K562 (cell line): ENCODE results near the gene ZC3H15. TPM values are rescaled to one million over a fixed set of nuclear protein-coding genes. Genes with fewer than 3 reads are reported as not detected.

ENCODE experiments used
- ATF3 ChIP-seq, 2 experiments: fragments of 450-650 bp in 1 of 2; sonication (generic) in 1 of 2; formaldehyde crosslinking in 1 of 2; IDR thresholded peaks in 1 of 2; conservative IDR thresholded peaks in 1 of 2; 2 replicates each; pipeline versions ENCODE4 v1.6.1 to v1.8.1; 2016 to 2023; ENCODE audit warnings: mild to moderate bottlenecking in 2 of 2, moderate library complexity in 2 of 2, inconsistent platforms in 1 of 2, missing genetic modification reagents in 1 of 2
- CCNT2 ChIP-seq: IDR thresholded peaks from 2 replicates; pipeline ENCODE4 v1.6.1; 2011; ENCODE audit warnings: borderline replicate concordance, low read depth, mild to moderate bottlenecking, moderate library complexity, mixed read lengths, low read length; ENCODE audit not compliant: insufficient read length; ENCODE audit errors: extremely low read depth
- ESRRA ChIP-seq: fragments of 450-650 bp; IDR thresholded peaks from 2 replicates; pipeline ENCODE4 v1.6.1; 2014; ENCODE audit warnings: low read depth, mild to moderate bottlenecking, moderate library complexity, borderline replicate concordance
- HDAC6 ChIP-seq: IDR thresholded peaks from 2 replicates; pipeline ENCODE4 v1.6.1; 2012; ENCODE audit warnings: low read depth, mild to moderate bottlenecking, control low read depth, inconsistent platforms, low read length, moderate library complexity
- HSF4 ChIP-seq: fragments of 250-450 bp; sonication (Bioruptor Pico); IDR thresholded peaks from 2 replicates; pipeline ENCODE4 v2.1.2; 2022; ENCODE audit warnings: mild to moderate bottlenecking, moderate library complexity, borderline replicate concordance
- ILK ChIP-seq: fragments of 450-650 bp; IDR thresholded peaks from 2 replicates; pipeline ENCODE4 v1.6.1; 2016; ENCODE audit warnings: missing genetic modification characterization, low read depth, mild to moderate bottlenecking, missing compliant biosample characterization, moderate library complexity, borderline replicate concordance
- JUND ChIP-seq, 2 experiments: IDR thresholded peaks; 2 replicates in 1 of 2; 3 replicates in 1 of 2; pipeline ENCODE4 v1.6.1; 2011; ENCODE audit warnings: borderline replicate concordance in 2 of 2, low read depth in 2 of 2, low read length in 2 of 2, improper control_type of control experiment in 1 of 2, missing biosample characterization in 1 of 2, missing genetic modification characterization in 1 of 2, missing genetic modification reagents in 1 of 2
- KDM5B ChIP-seq: fragments of 200-600 bp; sonication (generic); IDR thresholded peaks from 2 replicates; pipeline ENCODE4 v1.6.1; 2012; ENCODE audit warnings: low read depth, mild to moderate bottlenecking, moderate library complexity, low read length, control low read depth, inconsistent platforms; ENCODE audit not compliant: insufficient replicate concordance
- MAFF ChIP-seq: IDR thresholded peaks from 2 replicates; pipeline ENCODE4 v1.6.1; 2012; ENCODE audit warnings: low read length, improper control_type of control experiment
- MAFK ChIP-seq: IDR thresholded peaks from 2 replicates; pipeline ENCODE4 v1.6.1; 2011; ENCODE audit warnings: low read length, improper control_type of control experiment
- MGA ChIP-seq: fragments of 450-650 bp; IDR thresholded peaks from 2 replicates; pipeline ENCODE4 v1.6.1; 2016; ENCODE audit warnings: mild to moderate bottlenecking, moderate library complexity
- ZNF316 ChIP-seq: fragments of 450-650 bp; IDR thresholded peaks from 2 replicates; pipeline ENCODE4 v1.6.1; 2016
- polyA plus RNA-seq, 8 experiments: library from polyadenylated mRNA; depleted of rRNA in 4 of 8; stranded (reverse) in 5 of 8; unstranded in 3 of 8; fragments of >200 nt; fragmentation: Nextera tagmentation in 2 of 8; fragmentation: Illumina TruSeq in 1 of 8; extraction: Ambion mirVana in 2 of 8; extraction: Trizol in 1 of 8; gene quantifications; 2 replicates each; pipeline versions ENCODE4 v1.2.1 to v1.2.3, GENCODE V29; 2011 to 2014; ENCODE audit warnings: inconsistent platforms in 1 of 8, missing spikeins in 1 of 8
- total RNA-seq, 7 experiments: library from RNA; depleted of rRNA in 6 of 7; stranded (reverse); fragments of >200 nt in 6 of 7; fragmentation: Illumina TruSeq in 2 of 7; extraction: Trizol in 2 of 7; gene quantifications; 2 replicates each; pipeline versions ENCODE4 v1.2.1 to v1.2.3, GENCODE V29; 2011 to 2021; ENCODE audit warnings: low replicate concordance in 1 of 7
- TF ChIP-seq, protein P1 (sequence below), 2 experiments: fragments of 450-650 bp in 1 of 2; sonication (generic) in 1 of 2; formaldehyde crosslinking; conservative IDR thresholded peaks; 2 replicates each; pipeline versions ENCODE4 v1.4.0 to v1.8.1; 2020 to 2022; ENCODE audit warnings: mild to moderate bottlenecking in 1 of 2, missing genetic modification reagents in 1 of 2

The ZC3H15 gene
- total and polyA plus RNA-seq, 9 of the 15 experiments (the other 6 are each of a cell fraction or from before 2014, with no cell fraction given): 132 to 286 (median 189) TPM

- TF ChIP-seq MGA (no peak), ESRRA (no peak), KDM5B (no peak), JUND (IDR thresholded peaks at IDR 0.05; ENCODE audit: borderline replicate concordance, low read depth, low read length) (0 out of 2 replicates have a peak, but pooled peaks have one; percentile 35), JUND (tag; IDR thresholded peaks at IDR 0.05; ENCODE audit: borderline replicate concordance, low read depth, low read length) (peak; percentile 52; the same call in 2 of the 3 replicates), ZNF316 (peak; percentile 91), ATF3 (IDR thresholded peaks at IDR 0.05) (0 out of 2 replicates have a peak, but pooled peaks have one; percentile 36), ATF3 (CRISPR knock-in tag; conservative IDR thresholded peaks at IDR 0.05) (no peak), HSF4 (CRISPR knock-in tag) (no peak), CCNT2 (peak; percentile 41), HDAC6 (no peak), ILK (no peak), MAFK (peak; percentile 36; the same call in 1 of the 2 replicates), MAFF (peak; percentile 41; the same call in 1 of the 2 replicates)
- TF ChIP-seq, protein P1, sequence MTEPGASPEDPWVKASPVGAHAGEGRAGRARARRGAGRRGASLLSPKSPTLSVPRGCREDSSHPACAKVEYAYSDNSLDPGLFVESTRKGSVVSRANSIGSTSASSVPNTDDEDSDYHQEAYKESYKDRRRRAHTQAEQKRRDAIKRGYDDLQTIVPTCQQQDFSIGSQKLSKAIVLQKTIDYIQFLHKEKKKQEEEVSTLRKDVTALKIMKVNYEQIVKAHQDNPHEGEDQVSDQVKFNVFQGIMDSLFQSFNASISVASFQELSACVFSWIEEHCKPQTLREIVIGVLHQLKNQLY (CRISPR knock-in tag; conservative IDR thresholded peaks at IDR 0.05): no peak
Observed at GRCh38 chr2:186440506-186440905, 45.6 kb upstream of the ZC3H15 start (continued).
